RWPE1 (cell line): ENCODE results near the gene CD2BP2.
A peak's percentile ranks its signal among the peaks of the same experiment; 100 is the strongest.

ENCODE experiments used
- CTCF ChIA-PET: fragments of 350-600 bp; sonication (Branson Sonifier 250); formaldehyde crosslinking; extraction: SDS; loops from one replicate; lab custom pipeline; 2021; lab: Yijun Ruan, JAX
- POLR2A ChIA-PET: fragments of 400-600 bp; formaldehyde crosslinking; extraction: SDS; loops from one replicate; lab custom pipeline; 2020; ENCODE audit warnings: antibody characterized with exemption; ENCODE audit not compliant: low non-redundant PET; lab: Yijun Ruan, JAX
- DNase-seq: peaks from one replicate; pipeline ENCODE4 v3.0.0; 2012; ENCODE audit warnings: low spot score
- H3K27ac ChIP-seq: fragments of 450-650 bp; 2 replicates; pipeline ENCODE4 v1.5.1; 2017
- CTCF ChIP-seq: fragments of 450-650 bp; conservative IDR thresholded peaks from 2 replicates; pipeline ENCODE4 v1.5.1; 2017; ENCODE audit warnings: low read depth, mild to moderate bottlenecking

The CD2BP2 gene

GRCh38 chr16:30357085-30357714, 2.1 kb upstream of the CD2BP2 start:
- ChIA-PET CTCF (interaction anchor here (0.9 kb wide), 1 partner anchor 52 kb away, joined by 6 read pairs; no protein-coding TSS in a partner anchor), POLR2A (no interaction called here)
- DNase-seq, result no peak
- TF ChIP-seq CTCF, result no peak
- H3K27ac ChIP-seq, result peak overlapping the region; percentile 95

- TF ChIP-seq CTCF, result no peak
- no peak for DNase-seq
- POLR2A ChIA-PET, result no interaction called here
- peak overlapping the region; percentile 95 for H3K27ac ChIP-seq
- CTCF ChIA-PET, result interaction anchor here (0.9 kb wide), 1 partner anchor 53 kb away, joined by 6 read pairs; no protein-coding TSS in a partner anchor
These were observed 1.4 kb upstream of the CD2BP2 start for GRCh38 chr16:30356401-30357084.

- DNase-seq, result no peak
- ChIA-PET POLR2A (interaction anchor here (0.6 kb wide), 1 partner anchor 11 kb away, joined by 4 read pairs; no protein-coding TSS in a partner anchor), CTCF (interaction anchor here (0.9 kb wide), 1 partner anchor 54 kb away, joined by 6 read pairs; no protein-coding TSS in a partner anchor)
- peak overlapping the region; percentile 95 for H3K27ac ChIP-seq
- TF ChIP-seq CTCF, result no peak
These were observed 823 bp upstream of the CD2BP2 start for GRCh38 chr16:30355954-30356308.

- POLR2A ChIA-PET, result interaction anchor here (0.5 to 1.3 kb wide), 2 partner anchors 20 to 660 kb away, joined by 4 to 10 read pairs; no protein-coding TSS in a partner anchor
- no peak for DNase-seq
- no peak for TF ChIP-seq CTCF
- peak overlapping the region; percentile 95 for H3K27ac ChIP-seq
- CTCF ChIA-PET, result interaction anchor here (0.5 to 1.3 kb wide), 3 partner anchors 11 to 283 kb away, joined by 3 to 8 read pairs (median 3); no protein-coding TSS in a partner anchor
These were observed 525 bp downstream of the CD2BP2 start for GRCh38 chr16:30354423-30355143.

- ChIA-PET POLR2A (interaction anchor here (0.5 to 1.3 kb wide), 2 partner anchors 19 to 659 kb away, joined by 4 to 10 read pairs; no protein-coding TSS in a partner anchor), CTCF (interaction anchor here (1.0 kb wide), 1 partner anchor 12 kb away, joined by 4 read pairs; no protein-coding TSS in a partner anchor)
- no peak for DNase-seq
- H3K27ac ChIP-seq, result peak overlapping the region; percentile 95
- TF ChIP-seq CTCF, result no peak
These were observed 1.5 kb downstream of the CD2BP2 start for GRCh38 chr16:30353438-30354129.
